Keratinocyte (primary cell): ENCODE measurements around the gene SGCB. TPM values are rescaled to one million over a fixed set of nuclear protein-coding genes. Genes with fewer than 3 reads are reported as not detected.

Experiments used
- DNase-seq: peaks from one replicate; pipeline ENCODE4 v3.0.0-alpha.2; 2011; ENCODE audit warnings: low read depth, missing footprints, low spot score
- FAIRE-seq: peaks from 2 replicates; lab custom pipeline; 2011; peaks lifted over from hg19 to GRCh38; lab: Jason Lieb, UNC
- H2AFZ ChIP-seq: 2 replicates; pipeline ENCODE4 v1.6.0; 2012; ENCODE audit warnings: low read length, control low read depth, inconsistent platforms; ENCODE audit not compliant: control insufficient read depth
- H3K27ac ChIP-seq: 2 replicates; pipeline ENCODE4 v1.5.1; 2011; ENCODE audit warnings: low read length; ENCODE audit not compliant: control insufficient read depth, insufficient read depth
- H3K27me3 ChIP-seq: 3 replicates; pipeline ENCODE4 v1.6.0; 2011; ENCODE audit warnings: low read length; ENCODE audit not compliant: control insufficient read depth, insufficient read depth; ENCODE audit errors: extremely low read depth
- H3K36me3 ChIP-seq, 2 experiments: 2 replicates in 1 of 2; 3 replicates in 1 of 2; pipeline ENCODE4 v1.5.1; 2011; ENCODE audit warnings: low read length in 2 of 2, mild to moderate bottlenecking in 1 of 2; ENCODE audit not compliant: control insufficient read depth in 2 of 2, insufficient read depth in 2 of 2; ENCODE audit errors: extremely low read depth in 1 of 2
- H3K4me1 ChIP-seq: 3 replicates; pipeline ENCODE4 v1.5.1; 2011; ENCODE audit warnings: low read length; ENCODE audit not compliant: control insufficient read depth, insufficient read depth; ENCODE audit errors: extremely low read depth
- H3K4me2 ChIP-seq: 3 replicates; pipeline ENCODE4 v1.6.0; 2011; ENCODE audit warnings: low read depth, low read length; ENCODE audit not compliant: control insufficient read depth, insufficient read depth; ENCODE audit errors: extremely low read depth
- H3K4me3 ChIP-seq, 3 experiments: fragments of 200-600 bp in 1 of 3; sonication (generic) in 1 of 3; 2 replicates in 2 of 3; 3 replicates in 1 of 3; pipeline ENCODE4 v1.5.1; 2011 to 2016; ENCODE audit warnings: low read length in 3 of 3, mild to moderate bottlenecking in 3 of 3, control low read depth in 2 of 3, inconsistent platforms in 1 of 3, low read depth in 1 of 3, mixed read lengths in 1 of 3, mixed run types in 1 of 3, moderate library complexity in 1 of 3; ENCODE audit not compliant: control insufficient read depth in 2 of 3, insufficient read depth in 2 of 3; ENCODE audit errors: extremely low read depth in 1 of 3
- H3K79me2 ChIP-seq: 2 replicates; pipeline ENCODE4 v1.6.0; 2012; ENCODE audit warnings: low read length; ENCODE audit not compliant: control insufficient read depth, insufficient read depth
- H3K9ac ChIP-seq: 3 replicates; pipeline ENCODE4 v1.6.0; 2011; ENCODE audit warnings: low read length; ENCODE audit not compliant: control insufficient read depth, insufficient read depth; ENCODE audit errors: extremely low read depth
- H3K9me1 ChIP-seq: 3 replicates; pipeline ENCODE4 v1.6.0; 2011; ENCODE audit warnings: low read length; ENCODE audit not compliant: control insufficient read depth, insufficient read depth; ENCODE audit errors: extremely low read depth
- H3K9me3 ChIP-seq: 2 replicates; pipeline ENCODE4 v1.5.1; 2012; ENCODE audit warnings: low read depth, low read length; ENCODE audit not compliant: control insufficient read depth
- H4K20me1 ChIP-seq: 3 replicates; pipeline ENCODE4 v1.6.0; 2011; ENCODE audit warnings: low read length; ENCODE audit not compliant: control insufficient read depth, insufficient read depth; ENCODE audit errors: extremely low read depth
- CTCF ChIP-seq, 3 experiments: IDR thresholded peaks in 1 of 3; conservative IDR thresholded peaks in 1 of 3; optimal IDR thresholded peaks in 1 of 3; 2 replicates in 2 of 3; 3 replicates in 1 of 3; pipeline versions ENCODE3 to v1.5.1; 2011; ENCODE audit warnings: low read length in 3 of 3, mild to moderate bottlenecking in 3 of 3, moderate library complexity in 2 of 3, control low read depth in 1 of 3, inconsistent platforms in 1 of 3; ENCODE audit not compliant: insufficient read depth in 2 of 3; ENCODE audit errors: extremely low read depth in 1 of 3
- EZH2 ChIP-seq: IDR thresholded peaks from one replicate; pipeline ENCODE4 v1.6.1; 2012; ENCODE audit warnings: inconsistent platforms, mild to moderate bottlenecking, low read length, moderate library complexity
- dilution Hi-C: fragments of 300-500 bp; cut with MboI; formaldehyde crosslinking; loops from one replicate; pipeline ENCODE4 v1.7.0; 2020; ENCODE audit warnings: low sequenced_read_pairs; ENCODE audit not compliant: extremely low pct_ligation_motif_present
- polyA plus RNA-seq, 5 experiments: library from polyadenylated mRNA; depleted of rRNA in 3 of 5; stranded (reverse) in 3 of 5; stranded (forward) in 1 of 5; unstranded in 1 of 5; fragments of >200 nt; gene quantifications; 1 replicate in 1 of 5; 2 replicates in 3 of 5; 3 replicates in 1 of 5; pipeline versions ENCODE4 v1.2.1 to v1.2.3, GENCODE V29; 2011 to 2012; ENCODE audit warnings: missing spikeins in 2 of 5, low read depth in 1 of 5, low replicate concordance in 1 of 5

Gene SGCB
- polyA plus RNA-seq, 1 donor (not counting 4 experiments of a cell fraction or from before 2014, with no cell fraction given): 18.3 TPM

- Histone ChIP-seq H3K9me3 (no peaks in the 10 kb centered on the region), H2AFZ (no peak overlapping the region), H3K27me3 (no peaks in the 10 kb centered on the region), H3K9me1 (no peaks in the 10 kb centered on the region), H3K36me3 (no peaks in the 10 kb centered on the region), H4K20me1 (no peaks in the 10 kb centered on the region), H3K4me2 (no peak overlapping the region), H3K4me3 (no peak overlapping the region), H3K9ac (no peak overlapping the region), H3K27ac (no peak overlapping the region), H3K4me1 (peaks cover 7% of the 10 kb centered on the region), H3K79me2 (no peaks in the 10 kb centered on the region)
- dilution Hi-C loops: no loop called here
- FAIRE-seq: no peak
- no peak for TF ChIP-seq CTCF (optimal IDR thresholded peaks at IDR 0.05 in 1 of 3, IDR thresholded peaks at IDR 0.05 in 1 of 3, conservative IDR thresholded peaks at IDR 0.05 in 1 of 3; ENCODE audit: extremely low read depth in 1 of 3, insufficient read depth in 2 of 3, low read length in 3 of 3)
- TF ChIP-seq EZH2: no peak
- DNase-seq: no peak
Observed at GRCh38 chr4:51999250-51999649, 38.8 kb downstream of the SGCB start.

GRCh38 chr4:51998837-51999236, 39.3 kb downstream of the SGCB start:
- FAIRE-seq: no peak
- dilution Hi-C loops: no loop called here

GRCh38 chr4:51997647-51998046, 40.5 kb downstream of the SGCB start:
- Histone ChIP-seq H3K36me3 (no peaks in the 10 kb centered on the region), H4K20me1 (no peaks in the 10 kb centered on the region), H3K9ac (no peak overlapping the region), H3K9me3 (no peaks in the 10 kb centered on the region), H3K4me3 (no peak overlapping the region), H2AFZ (no peak overlapping the region), H3K4me2 (no peak overlapping the region), H3K27me3 (no peaks in the 10 kb centered on the region), H3K4me1 (peaks cover 7% of the 10 kb centered on the region), H3K27ac (no peak overlapping the region), H3K9me1 (no peaks in the 10 kb centered on the region), H3K79me2 (no peaks in the 10 kb centered on the region)
- dilution Hi-C loops: no loop called here
- FAIRE-seq (no peak), DNase-seq (no peak)
- TF ChIP-seq EZH2: no peak
- peak in 1 of 3 experiments; percentile 11 for TF ChIP-seq CTCF (optimal IDR thresholded peaks at IDR 0.05 in 1 of 3, IDR thresholded peaks at IDR 0.05 in 1 of 3, conservative IDR thresholded peaks at IDR 0.05 in 1 of 3; ENCODE audit: extremely low read depth in 1 of 3, insufficient read depth in 2 of 3, low read length in 3 of 3)

More at GRCh38 chr4:51998837-51999236, 39.3 kb downstream of the SGCB start:
- H3K4me3 ChIP-seq: no peak overlapping the region
- H3K9ac ChIP-seq: no peak overlapping the region
- peaks cover 7% of the 10 kb centered on the region for H3K4me1 ChIP-seq
- H2AFZ ChIP-seq: no peak overlapping the region
- H3K9me3 ChIP-seq: no peaks in the 10 kb centered on the region
- no peaks in the 10 kb centered on the region for H3K36me3 ChIP-seq
- no peaks in the 10 kb centered on the region for H4K20me1 ChIP-seq
- H3K27ac ChIP-seq: no peak overlapping the region
- H3K79me2 ChIP-seq: no peaks in the 10 kb centered on the region
- H3K4me2 ChIP-seq: no peak overlapping the region
- no peak for DNase-seq
- no peaks in the 10 kb centered on the region for H3K9me1 ChIP-seq
- no peak for TF ChIP-seq EZH2
- H3K27me3 ChIP-seq: no peaks in the 10 kb centered on the region
